Endothelial cell of umbilical vein (primary cell): ENCODE data around the gene RNU6-9. TPM values are rescaled to one million over a fixed set of nuclear protein-coding genes. Genes with fewer than 3 reads are reported as not detected.

Experiments used
- BruUV-seq: library from RNA; stranded (reverse); fragments of 400-500 nt; replicated peaks from 2 replicates; lab custom pipeline; 2021; lab: Mats Ljungman, UMichigan
- CTCF ChIA-PET: fragments of 300-600, 350-600 bp; sonication (Branson Sonifier 250); formaldehyde crosslinking; loops from one replicate; lab custom pipeline; 2021; ENCODE audit warnings: antibody characterized with exemption, inconsistent platforms; lab: Charles Lee
- POLR2A ChIA-PET: fragments of 300-600, 350-600 bp; sonication (Branson Sonifier 250); formaldehyde crosslinking; loops from one replicate; lab custom pipeline; 2021; ENCODE audit warnings: antibody characterized with exemption, inconsistent platforms; lab: Charles Lee
- DNase-seq: peaks from one replicate; pipeline ENCODE4 v3.0.0-alpha.2; 2011; ENCODE audit warnings: low read depth, low spot score
- FAIRE-seq: peaks from 2 replicates; lab custom pipeline; 2011; peaks lifted over from hg19 to GRCh38; lab: Jason Lieb, UNC
- H2AFZ ChIP-seq: 2 replicates; pipeline ENCODE4 v1.6.0; 2012; ENCODE audit warnings: low read depth, low read length, control low read depth, inconsistent platforms
- H3K27ac ChIP-seq: 2 replicates; pipeline ENCODE4 v1.5.1; 2011; ENCODE audit warnings: low read depth, mild to moderate bottlenecking, control low read depth, low read length, moderate library complexity; ENCODE audit not compliant: insufficient read depth
- H3K27me3 ChIP-seq, 2 experiments: 2 replicates each; pipeline versions ENCODE4 v1.6.0 to v1.6.1; 2011; ENCODE audit warnings: low read length in 2 of 2, mixed read lengths in 1 of 2; ENCODE audit not compliant: control insufficient read depth in 2 of 2, insufficient read depth in 2 of 2
- H3K36me3 ChIP-seq, 2 experiments: 2 replicates in 1 of 2; 3 replicates in 1 of 2; pipeline ENCODE4 v1.5.1; 2011; ENCODE audit warnings: low read length in 2 of 2, mild to moderate bottlenecking in 1 of 2, moderate library complexity in 1 of 2; ENCODE audit not compliant: control insufficient read depth in 2 of 2, insufficient read depth in 2 of 2; ENCODE audit errors: extremely low read depth in 1 of 2
- H3K4me1 ChIP-seq: 3 replicates; pipeline ENCODE4 v1.5.1; 2011; ENCODE audit warnings: mild to moderate bottlenecking, low read length; ENCODE audit not compliant: control insufficient read depth, insufficient read depth; ENCODE audit errors: extremely low read depth
- H3K4me2 ChIP-seq: 2 replicates; pipeline ENCODE4 v1.6.1; 2011; ENCODE audit warnings: low read length, control low read depth, mixed read lengths; ENCODE audit not compliant: insufficient read depth
- H3K4me3 ChIP-seq, 3 experiments: fragments of 200-600 bp in 1 of 3; sonication (generic), shearing (Covaris generic) in 1 of 3; replicated peaks in 1 of 3; 2 replicates each; pipeline ENCODE4 v1.5.1; 2011 to 2016; ENCODE audit warnings: control low read depth in 3 of 3, low read length in 3 of 3, mild to moderate bottlenecking in 2 of 3, inconsistent platforms in 1 of 3, low read depth in 1 of 3, moderate library complexity in 1 of 3; ENCODE audit not compliant: insufficient read depth in 1 of 3
- H3K79me2 ChIP-seq: 2 replicates; pipeline ENCODE4 v1.6.0; 2012; ENCODE audit warnings: low read length, inconsistent platforms; ENCODE audit not compliant: control insufficient read depth, insufficient read depth
- H3K9ac ChIP-seq: replicated peaks from 2 replicates; pipeline ENCODE3; 2011; ENCODE audit warnings: low read length, control low read depth; ENCODE audit not compliant: insufficient read depth; ENCODE audit errors: extremely low read depth
- H3K9me1 ChIP-seq: replicated peaks from 3 replicates; pipeline ENCODE4 v1.6.0; 2011; ENCODE audit warnings: mild to moderate bottlenecking, low read length; ENCODE audit not compliant: control insufficient read depth, insufficient read depth; ENCODE audit errors: extremely low read depth
- H3K9me3 ChIP-seq: replicated peaks from 2 replicates; pipeline ENCODE4 v1.5.1; 2012; ENCODE audit warnings: low read length, inconsistent platforms; ENCODE audit not compliant: control insufficient read depth, insufficient read depth
- H4K20me1 ChIP-seq: replicated peaks from 2 replicates; pipeline ENCODE3; 2011; ENCODE audit warnings: mild to moderate bottlenecking, low read length; ENCODE audit not compliant: control insufficient read depth, insufficient read depth; ENCODE audit errors: extremely low read depth
- CTCF ChIP-seq, 2 donors: IDR thresholded peaks; 1 replicate in 1 of 2; 2 replicates in 1 of 2; pipeline ENCODE4 v1.5.1; 2011; ENCODE audit warnings: low read length in 2 of 2, mild to moderate bottlenecking in 2 of 2, moderate library complexity in 2 of 2, control low read depth in 1 of 2, inconsistent platforms in 1 of 2, low read depth in 1 of 2; ENCODE audit not compliant: insufficient read depth in 1 of 2; ENCODE audit errors: extremely low read depth in 1 of 2
- EZH2 ChIP-seq: IDR thresholded peaks from 2 replicates; pipeline ENCODE4 v1.6.1; 2012; ENCODE audit warnings: borderline replicate concordance, low read depth, mild to moderate bottlenecking, moderate library complexity, low read length, inconsistent platforms; ENCODE audit not compliant: severe bottlenecking
- FOS ChIP-seq: IDR thresholded peaks from 2 replicates; pipeline ENCODE4 v1.6.1; 2011; ENCODE audit warnings: mild to moderate bottlenecking, low read length, moderate library complexity, borderline replicate concordance; ENCODE audit not compliant: insufficient read depth
- GATA2 ChIP-seq: IDR thresholded peaks from 2 replicates; pipeline ENCODE4 v1.7.0; 2011; ENCODE audit warnings: low read depth, mild to moderate bottlenecking, moderate library complexity, mixed read lengths, low read length; ENCODE audit not compliant: insufficient read length, insufficient read depth
- JUN ChIP-seq: IDR thresholded peaks from 2 replicates; pipeline ENCODE4 v1.6.1; 2011; ENCODE audit warnings: borderline replicate concordance, low read depth; ENCODE audit not compliant: insufficient read length, insufficient read depth
- MAX ChIP-seq: IDR thresholded peaks from 2 replicates; pipeline ENCODE4 v1.6.1; 2011; ENCODE audit not compliant: insufficient read depth, insufficient read length
- MYC ChIP-seq: IDR thresholded peaks from one replicate; pipeline ENCODE4 v1.6.1; 2011; ENCODE audit warnings: mild to moderate bottlenecking, low read depth, low read length
- POLR2A ChIP-seq: IDR thresholded peaks from 2 replicates; pipeline ENCODE4 v1.6.1; 2012; ENCODE audit warnings: low read depth, mild to moderate bottlenecking, control low read depth, low read length
- POLR2AphosphoS5 ChIP-seq: IDR thresholded peaks from 2 replicates; pipeline ENCODE4 v1.6.1; 2012; ENCODE audit warnings: low read depth, mild to moderate bottlenecking, control low read depth, low read length, moderate library complexity; ENCODE audit not compliant: insufficient read depth
- dilution Hi-C: fragments of 300-500 bp; cut with MboI; formaldehyde crosslinking; loops from one replicate; pipeline ENCODE4 v1.15.0; 2019; ENCODE audit warnings: low sequenced_read_pairs; ENCODE audit not compliant: extremely low pct_ligation_motif_present
- intact Hi-C: fragments of 100-400 bp; cut with micrococcal nuclease; formaldehyde crosslinking; loops from one replicate; pipeline ENCODE4 v1.10.0; 2022
- polyA plus RNA-seq, 4 experiments: library from polyadenylated mRNA; depleted of rRNA in 3 of 4; stranded (reverse) in 3 of 4; unstranded in 1 of 4; fragments of >200 nt; gene quantifications; 2 replicates each; pipeline versions ENCODE4 v1.2.1 to v1.2.3, GENCODE V29; 2011 to 2012; ENCODE audit warnings: missing spikeins in 1 of 4
- total RNA-seq: library from RNA; stranded (reverse); gene quantifications from 2 replicates; pipeline ENCODE4 v1.2.3, GENCODE V29; 2021

The RNU6-9 gene
- total and polyA plus RNA-seq, 2 donors (not counting 3 experiments of a cell fraction or from before 2014, with no cell fraction given) = not detected

- CTCF ChIA-PET = interaction anchor here (1.2 to 2.0 kb wide), 2 partner anchors 9 to 16 kb away, joined by 4 to 7 read pairs; no protein-coding TSS in a partner anchor
- Histone ChIP-seq H3K79me2 (no peaks in the 10 kb centered on the region), H3K36me3 (peaks cover 0 to 24% of the 10 kb centered on the region in 2 experiments), H3K27ac (no peak overlapping the region), H3K27me3 (no peaks in the 10 kb centered on the region), H3K4me1 (peaks cover 9% of the 10 kb centered on the region), H3K9ac (no peak overlapping the region), H3K4me2 (no peak overlapping the region), H3K9me3 (no peaks in the 10 kb centered on the region), H2AFZ (no peak overlapping the region), H4K20me1 (no peaks in the 10 kb centered on the region), H3K9me1 (no peaks in the 10 kb centered on the region), H3K4me3 (no peak overlapping the region)
- dilution Hi-C loops = no loop called here
- no TSS peak for BruUV-seq
- intact Hi-C loops = no loop called here
- DNase-seq (peak; percentile 34), FAIRE-seq (peak; percentile 35)
- no peak for TF ChIP-seq FOS
- POLR2A ChIA-PET = no interaction called here
Observed at GRCh38 chr19:872266-872951, 20.9 kb upstream of the RNU6-9 start.

GRCh38 chr19:873084-873483, 20.2 kb upstream of the RNU6-9 start:
- Histone ChIP-seq H3K9ac (no peak overlapping the region), H3K9me3 (no peaks in the 10 kb centered on the region), H3K27ac (no peak overlapping the region), H3K27me3 (no peaks in the 10 kb centered on the region), H3K4me2 (no peak overlapping the region), H2AFZ (no peak overlapping the region), H3K79me2 (no peaks in the 10 kb centered on the region), H3K4me3 (no peak overlapping the region), H3K4me1 (peaks cover 9% of the 10 kb centered on the region), H3K36me3 (peaks cover 0 to 21% of the 10 kb centered on the region in 2 experiments), H3K9me1 (no peaks in the 10 kb centered on the region), H4K20me1 (no peaks in the 10 kb centered on the region)
- TF ChIP-seq MAX (no peak), GATA2 (no peak), MYC (no peak), CTCF (IDR thresholded peaks at IDR 0.05; ENCODE audit: extremely low read depth in 1 of 2, insufficient read depth in 1 of 2, low read depth in 1 of 2, low read length in 2 of 2) (no peak), POLR2AphosphoS5 (no peak), POLR2A (no peak), JUN (no peak), EZH2 (no peak), FOS (no peak)
- dilution Hi-C loops (no loop called here), intact Hi-C loops (no loop called here)
- FAIRE-seq = no peak
- CTCF ChIA-PET = interaction anchor here (1.2 to 2.0 kb wide), 2 partner anchors 10 to 16 kb away, joined by 4 to 7 read pairs; no protein-coding TSS in a partner anchor
- POLR2A ChIA-PET = no interaction called here
- no TSS peak for BruUV-seq
- no peak for DNase-seq
